ENCODE results near the gene CTNNBIP1.

- TF ChIP-seq REST (IDR thresholded peaks at IDR 0.05; ENCODE audit: low read depth) (no peak), POLR2AphosphoS5 (IDR thresholded peaks at IDR 0.05; ENCODE audit: low read depth, low read length) (no peak), CEBPB (IDR thresholded peaks at IDR 0.05; ENCODE audit: low read depth) (no peak), CTCF (IDR thresholded peaks at IDR 0.05 in 2 of 3, conservative IDR thresholded peaks at IDR 0.05 in 1 of 3; ENCODE audit: borderline replicate concordance in 1 of 3, insufficient read depth in 1 of 3, low read depth in 2 of 3, low read length in 2 of 3) (no peak), ATF3 (IDR thresholded peaks at IDR 0.05) (no peak), POLR2A (IDR thresholded peaks at IDR 0.05; ENCODE audit: borderline replicate concordance, extremely low read depth, insufficient read depth, insufficient read length) (no peak), EZH2 (IDR thresholded peaks at IDR 0.05) (no peak), TCF7L2 (IDR thresholded peaks at IDR 0.05; ENCODE audit: borderline replicate concordance, extremely low read depth, insufficient read depth, insufficient read length) (no peak), MAX (IDR thresholded peaks at IDR 0.05) (no peak)
Observed at GRCh38 chr1:9901148-9902059, 8.7 kb downstream of the CTNNBIP1 start.

All from HCT116 (cell line).